HG03097 (cell line): ENCODE data around the gene PUSL1.
A peak's percentile ranks its signal among the peaks of the same experiment; 100 is the strongest.

Experiments used
- ATAC-seq: cut with Tn5 transposase; IDR thresholded peaks from one replicate; pipeline ENCODE4 v1.9.1; 2021; ENCODE audit not compliant: unreplicated experiment, low FRiP score

The PUSL1 gene

GRCh38 chr1:1307923-1308755, at the start of gene PUSL1, which contains the start of gene ACAP3:
Gene PUSL1, plus strand, starts transcription at chr1:1308597. Its CDS starts 47 bp downstream, at chr1:1308644.
Gene ACAP3, minus strand, starts transcription at chr1:1307930. Its CDS starts 115 bp downstream, at chr1:1307815.
- ATAC-seq: peak; percentile 55

- ATAC-seq: no peak
These were observed 49.3 kb upstream of the PUSL1 start for GRCh38 chr1:1259119-1259488.

DNA sequence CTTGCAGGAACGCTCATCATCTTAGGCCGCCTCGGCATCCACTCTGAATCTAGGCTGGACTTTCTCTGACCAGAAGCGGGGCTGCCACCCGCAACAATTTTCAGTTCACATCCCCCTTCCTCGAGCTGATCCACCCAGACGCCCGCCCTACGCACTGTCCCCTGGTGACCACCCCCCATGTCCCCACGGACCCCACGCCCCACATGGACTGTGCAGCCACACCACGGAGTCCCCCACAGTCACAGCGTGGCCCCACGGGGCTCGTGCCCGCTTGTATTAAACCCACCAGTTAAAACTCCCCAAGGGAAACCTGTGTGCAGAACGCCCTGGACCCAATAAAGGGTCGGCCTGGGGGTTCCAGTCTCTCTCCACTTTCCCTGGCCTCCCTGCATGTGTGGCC, 48.9 kb upstream of the PUSL1 start:
- ATAC-seq: no peak

- ATAC-seq: no peak
These were observed 48.3 kb upstream of the PUSL1 start for GRCh38 chr1:1259951-1260600.

DNA sequence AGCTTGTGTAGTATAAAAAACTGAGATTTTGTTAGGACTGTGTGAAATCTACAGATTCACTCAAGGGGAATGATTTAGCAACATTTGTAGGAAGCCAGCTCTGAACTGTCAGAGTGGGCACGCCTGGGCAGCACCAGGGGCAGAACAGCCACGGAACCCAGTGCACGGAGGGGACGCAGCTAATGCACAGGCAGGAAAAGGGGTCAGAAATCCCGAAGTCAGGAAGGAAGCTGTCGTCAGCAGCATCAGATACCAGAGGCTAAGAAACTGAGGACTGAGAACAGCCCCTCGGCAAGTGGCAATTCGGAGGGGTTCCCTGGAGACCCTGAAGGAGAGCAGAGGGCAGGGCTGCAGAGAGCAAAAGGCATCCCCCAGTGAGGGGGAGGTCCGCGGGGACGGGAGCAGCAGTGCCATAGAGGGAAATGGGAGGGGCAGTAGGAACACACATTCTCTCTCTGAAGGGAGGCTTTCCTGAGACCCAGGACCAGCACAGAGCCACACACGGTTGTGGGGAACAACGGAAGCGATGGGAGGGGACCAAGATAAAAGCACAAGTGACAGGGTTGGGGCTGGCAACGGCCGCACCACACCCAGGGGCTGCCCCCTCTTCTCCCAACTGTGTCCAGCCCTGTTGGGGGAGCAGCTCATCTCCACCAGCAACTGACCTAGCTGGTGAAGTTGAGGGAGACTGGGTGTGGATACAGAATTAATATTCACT, 47.4 kb upstream of the PUSL1 start:
- ATAC-seq: no peak

DNA sequence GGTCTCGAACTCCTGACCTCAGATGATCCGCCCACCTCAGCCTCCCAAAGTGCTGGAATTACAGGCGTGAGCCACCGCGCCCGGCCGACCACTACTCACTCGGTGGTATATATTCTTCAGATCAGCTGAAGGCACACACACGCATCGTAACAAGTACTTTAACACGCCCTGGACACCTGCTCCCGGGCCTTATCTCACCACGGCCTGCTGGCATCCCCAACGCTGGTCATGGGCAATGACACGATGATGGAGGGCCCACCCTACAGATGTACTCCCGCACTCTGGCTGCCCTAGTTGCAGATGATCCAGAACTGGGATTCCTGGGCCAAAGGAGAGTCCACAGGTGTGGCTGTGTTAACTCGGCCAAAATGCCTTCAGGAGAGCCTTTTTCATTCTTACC, 46.3 kb upstream of the PUSL1 start:
- no peak for ATAC-seq

- no peak for ATAC-seq
These were observed 45.6 kb upstream of the PUSL1 start for GRCh38 chr1:1262758-1263157.

- ATAC-seq: no peak
These were observed 44.4 kb upstream of the PUSL1 start for GRCh38 chr1:1264026-1264425.

- ATAC-seq: no peak
These were observed 43.5 kb upstream of the PUSL1 start for GRCh38 chr1:1264868-1265272.

GRCh38 chr1:1267488-1268283, 40.7 kb upstream of the PUSL1 start:
- no peak for ATAC-seq

GRCh38 chr1:1268284-1268682, 40.1 kb upstream of the PUSL1 start:
- ATAC-seq: no peak

DNA sequence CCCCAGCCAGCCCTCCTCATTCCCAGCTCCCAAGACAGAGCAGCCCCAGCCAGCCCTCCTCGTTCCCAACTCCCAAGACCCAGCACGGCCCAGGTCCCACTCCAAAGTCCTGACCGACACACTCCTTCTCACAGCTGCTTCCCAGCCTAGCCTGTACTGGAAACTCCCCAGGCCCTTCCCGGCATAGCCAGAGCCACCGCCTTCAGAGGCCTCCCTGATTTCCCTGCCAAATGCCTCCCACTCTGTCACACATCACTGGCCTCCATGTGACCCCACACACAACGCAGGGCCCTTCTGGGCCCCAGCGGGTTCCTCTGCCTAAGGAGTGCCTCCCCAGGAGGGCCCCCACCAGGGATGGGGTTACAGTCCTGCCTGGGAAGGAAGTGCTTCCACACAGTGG, 37.6 kb upstream of the PUSL1 start:
- no peak for ATAC-seq

DNA sequence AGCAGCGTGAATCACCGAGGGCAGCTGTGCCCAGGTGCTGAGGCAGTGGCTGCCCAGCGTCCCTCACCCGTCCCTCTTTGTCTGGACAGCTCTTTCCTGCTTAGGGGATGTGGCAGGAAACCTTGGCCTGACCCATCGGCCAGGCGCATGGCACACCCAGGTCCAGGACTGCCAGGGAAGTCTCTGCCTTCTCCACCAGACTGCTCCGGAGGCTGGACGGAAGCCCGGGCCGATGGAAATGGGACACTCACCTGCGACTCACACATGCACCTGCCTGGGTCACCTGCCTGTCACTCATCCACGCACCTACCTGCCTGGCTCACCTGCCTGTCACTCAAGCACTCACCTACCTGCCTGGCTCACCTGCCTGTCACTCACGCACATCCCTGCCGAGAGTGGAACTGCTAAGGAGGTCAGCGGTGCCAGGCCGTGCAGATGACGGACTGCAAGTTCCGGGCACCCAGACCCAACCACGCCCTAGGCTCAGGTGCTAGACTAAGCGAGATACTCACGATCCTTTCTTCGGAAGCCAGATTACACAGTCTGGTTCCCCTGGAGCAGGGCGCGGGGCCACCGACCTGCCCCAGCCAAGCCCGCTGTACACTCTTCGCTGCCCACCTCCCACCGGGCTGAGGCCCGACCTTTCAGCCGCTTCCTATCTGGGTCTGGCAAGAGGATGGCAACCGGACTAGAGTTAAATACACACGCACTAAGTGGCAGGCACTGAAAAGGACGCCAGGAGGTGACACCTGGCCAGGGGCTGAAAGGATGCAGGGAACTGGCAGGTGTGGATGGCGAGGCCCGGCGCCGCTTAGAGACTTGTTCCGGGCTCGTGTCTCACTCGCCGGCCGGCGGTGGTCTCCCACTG, 35.8 kb upstream of the PUSL1 start:
- no peak for ATAC-seq

- peak; percentile 17 for ATAC-seq
These were observed 35.2 kb upstream of the PUSL1 start for GRCh38 chr1:1273209-1273511.

GRCh38 chr1:1273512-1274298, 34.7 kb upstream of the PUSL1 start, which contains the start of gene UBE2J2:
Gene UBE2J2, minus strand, starts transcription at chr1:1273854. Its CDS starts 5,862 bp downstream, at chr1:1267992.
- ATAC-seq: peak; percentile 66

DNA sequence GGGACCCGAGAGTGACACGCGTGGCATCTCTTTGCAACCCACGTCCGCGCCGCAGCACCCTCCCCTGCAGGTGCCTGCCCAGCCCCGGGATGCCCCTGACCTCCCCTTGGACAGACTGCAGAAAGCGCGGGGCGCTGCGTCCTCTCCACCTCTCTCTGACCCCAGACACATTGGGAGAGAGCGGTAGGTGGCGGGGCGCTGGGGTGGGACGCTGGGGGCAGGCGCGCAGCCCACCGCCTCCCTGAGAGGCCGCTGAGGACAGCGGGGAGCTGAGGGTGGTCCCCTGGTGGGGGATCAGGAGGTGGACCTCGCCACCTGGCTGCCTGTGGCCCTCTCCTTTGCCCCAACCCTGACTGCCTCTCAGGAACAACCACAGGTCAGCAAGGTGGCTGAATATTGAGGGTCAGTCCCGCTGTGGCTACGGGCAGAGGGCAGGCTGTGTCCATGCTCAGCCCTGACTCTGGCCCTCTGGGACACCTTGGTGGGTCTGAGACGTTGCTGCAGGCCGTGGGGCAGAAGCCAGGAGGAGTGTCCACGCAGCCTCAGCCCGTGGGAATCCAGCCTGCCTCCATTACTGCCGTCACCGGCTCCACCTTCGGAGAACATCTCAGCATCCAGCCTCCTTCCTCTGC, 34.0 kb upstream of the PUSL1 start:
- no peak for ATAC-seq

- no peak for ATAC-seq
These were observed 33.4 kb upstream of the PUSL1 start for GRCh38 chr1:1274931-1275431.

DNA sequence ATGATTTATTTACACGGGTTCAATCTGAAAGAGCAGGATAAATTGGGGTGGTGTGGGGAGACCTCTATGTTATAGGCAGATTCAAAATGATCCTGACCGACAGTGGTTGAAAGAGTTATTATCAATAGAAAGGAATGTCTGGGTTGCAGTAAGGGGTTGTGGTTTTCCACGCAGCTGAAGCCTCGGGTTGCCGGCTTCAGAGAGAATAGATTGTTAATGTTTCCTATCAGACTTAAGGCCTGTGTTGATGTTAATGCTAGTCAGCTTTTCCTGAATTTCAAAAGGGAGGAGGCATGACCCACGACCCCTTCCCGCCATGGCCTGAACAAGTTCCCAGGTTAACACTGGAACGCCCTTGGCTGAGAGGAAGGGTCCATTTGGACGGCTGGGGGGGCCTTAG, 32.6 kb upstream of the PUSL1 start:
- no peak for ATAC-seq
